IMR-90 (cell line): ENCODE data around the gene LHFPL6.

Experiments
- BHLHE40 ChIP-seq: fragments of 150-350 bp; IDR thresholded peaks from 2 replicates; pipeline ENCODE4 v1.6.1; 2016; ENCODE audit warnings: mild to moderate bottlenecking, low read depth, low read length
- CEBPB ChIP-seq: IDR thresholded peaks from 2 replicates; pipeline ENCODE4 v1.6.1; 2012; ENCODE audit warnings: low read depth, low read length, improper control_type of control experiment
- CHD1 ChIP-seq: IDR thresholded peaks from 2 replicates; pipeline ENCODE4 v1.6.1; 2012; ENCODE audit warnings: low read depth, low read length, improper control_type of control experiment
- CTCF ChIP-seq: conservative IDR thresholded peaks from 2 replicates; pipeline ENCODE4 v1.5.1; 2012; ENCODE audit warnings: mild to moderate bottlenecking, low read depth, low read length, improper control_type of control experiment
- MAZ ChIP-seq: IDR thresholded peaks from 2 replicates; pipeline ENCODE4 v1.6.1; 2012; ENCODE audit warnings: low read depth, mild to moderate bottlenecking, low read length, improper control_type of control experiment, moderate library complexity, borderline replicate concordance
- NFE2L2 ChIP-seq: fragments of 150-350 bp; IDR thresholded peaks from 2 replicates; pipeline ENCODE4 v1.6.1; 2016; ENCODE audit warnings: low read depth, mild to moderate bottlenecking, low read length
- POLR2A ChIP-seq: IDR thresholded peaks from 2 replicates; pipeline ENCODE4 v1.6.1; 2012; ENCODE audit warnings: mild to moderate bottlenecking, low read depth, low read length
- RAD21 ChIP-seq: IDR thresholded peaks from 2 replicates; pipeline ENCODE4 v1.6.1; 2012; ENCODE audit warnings: low read length, improper control_type of control experiment
- RCOR1 ChIP-seq: IDR thresholded peaks from 2 replicates; pipeline ENCODE4 v1.6.1; 2012; ENCODE audit warnings: mild to moderate bottlenecking, low read length, improper control_type of control experiment; ENCODE audit not compliant: insufficient replicate concordance
- RFX5 ChIP-seq: IDR thresholded peaks from 2 replicates; pipeline ENCODE4 v1.8.0; 2012; ENCODE audit warnings: low read depth, mild to moderate bottlenecking, low read length, moderate library complexity
- SMC3 ChIP-seq: fragments of 150-350 bp; IDR thresholded peaks from 2 replicates; pipeline ENCODE4 v1.6.1; 2016; ENCODE audit warnings: low read depth, mild to moderate bottlenecking, antibody characterized with exemption, low read length, moderate library complexity
- USF2 ChIP-seq: fragments of 150-350 bp; IDR thresholded peaks from 2 replicates; pipeline ENCODE4 v1.6.1; 2017; ENCODE audit warnings: mild to moderate bottlenecking, antibody characterized with exemption, low read length, low read depth
- TF ChIP-seq, protein P1 (sequence below): fragments of 150-350 bp; IDR thresholded peaks from 2 replicates; pipeline ENCODE4 v1.6.1; 2016; ENCODE audit warnings: low read depth, mild to moderate bottlenecking, low read length, moderate library complexity, borderline replicate concordance

- TF ChIP-seq CTCF (no peak), CEBPB (no peak), USF2 (no peak), BHLHE40 (no peak), RAD21 (no peak), POLR2A (no peak), MAZ (no peak), CHD1 (no peak), RFX5 (no peak), SMC3 (no peak), RCOR1 (no peak), NFE2L2 (no peak)
- TF ChIP-seq, protein P1, sequence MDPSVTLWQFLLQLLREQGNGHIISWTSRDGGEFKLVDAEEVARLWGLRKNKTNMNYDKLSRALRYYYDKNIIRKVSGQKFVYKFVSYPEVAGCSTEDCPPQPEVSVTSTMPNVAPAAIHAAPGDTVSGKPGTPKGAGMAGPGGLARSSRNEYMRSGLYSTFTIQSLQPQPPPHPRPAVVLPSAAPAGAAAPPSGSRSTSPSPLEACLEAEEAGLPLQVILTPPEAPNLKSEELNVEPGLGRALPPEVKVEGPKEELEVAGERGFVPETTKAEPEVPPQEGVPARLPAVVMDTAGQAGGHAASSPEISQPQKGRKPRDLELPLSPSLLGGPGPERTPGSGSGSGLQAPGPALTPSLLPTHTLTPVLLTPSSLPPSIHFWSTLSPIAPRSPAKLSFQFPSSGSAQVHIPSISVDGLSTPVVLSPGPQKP, result no peak
These were observed 4.0 kb downstream of the LHFPL6 start for GRCh38 chr13:39599012-39599411.
